Mesangial cell (primary cell): ENCODE data around the gene HYPK. TPM values are rescaled to one million over a fixed set of nuclear protein-coding genes. Genes with fewer than 3 reads are reported as not detected.

ENCODE experiments used
- total RNA-seq: library from RNA; depleted of rRNA; stranded (reverse); fragments of >200 nt; gene quantifications from 2 replicates; pipeline ENCODE4 v1.2.3, GENCODE V29; 2015

Gene HYPK, protein sequence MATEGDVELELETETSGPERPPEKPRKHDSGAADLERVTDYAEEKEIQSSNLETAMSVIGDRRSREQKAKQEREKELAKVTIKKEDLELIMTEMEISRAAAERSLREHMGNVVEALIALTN
- total RNA-seq = 2.3 and 14.7 TPM in 2 replicates

GRCh38 chr15:43800286-43801141 is at the start of gene HYPK:
Gene HYPK, plus strand, starts transcription at chr15:43800599. Its CDS starts 24 bp downstream, at chr15:43800623.

DNA sequence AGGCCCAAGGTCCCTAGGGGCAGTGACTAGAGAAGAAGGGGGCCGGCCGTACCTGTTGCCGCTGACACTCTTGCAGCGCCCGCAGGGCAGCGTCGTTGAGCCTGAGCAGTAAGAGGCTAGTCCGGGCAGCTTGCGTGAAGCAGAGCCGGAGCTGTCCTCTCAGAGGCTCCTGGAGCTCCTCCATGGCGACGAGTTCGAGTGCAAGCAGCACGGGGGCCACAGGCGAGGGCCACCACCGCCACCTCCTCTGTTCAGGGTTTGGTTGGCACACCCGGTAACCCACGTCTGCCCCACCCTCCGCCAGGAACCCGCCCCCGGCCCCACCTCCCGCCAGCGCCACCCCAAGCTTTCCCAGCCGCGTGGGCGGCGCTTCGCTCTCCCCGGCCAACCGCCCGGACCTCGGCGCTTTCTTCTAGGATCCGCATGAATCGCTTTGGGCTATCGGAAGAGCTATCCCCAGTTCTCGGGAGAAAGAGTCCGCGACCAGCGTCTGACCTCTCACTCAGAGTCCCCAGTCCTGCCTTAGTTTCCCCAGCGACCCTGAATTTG is 23.6 kb upstream of the HYPK start, which contains the start of gene ELL3:
Gene ELL3, minus strand, starts transcription at position 249 of the 549 bp plus-strand sequence. Its CDS starts 65 bp downstream, at position 184.

DNA sequence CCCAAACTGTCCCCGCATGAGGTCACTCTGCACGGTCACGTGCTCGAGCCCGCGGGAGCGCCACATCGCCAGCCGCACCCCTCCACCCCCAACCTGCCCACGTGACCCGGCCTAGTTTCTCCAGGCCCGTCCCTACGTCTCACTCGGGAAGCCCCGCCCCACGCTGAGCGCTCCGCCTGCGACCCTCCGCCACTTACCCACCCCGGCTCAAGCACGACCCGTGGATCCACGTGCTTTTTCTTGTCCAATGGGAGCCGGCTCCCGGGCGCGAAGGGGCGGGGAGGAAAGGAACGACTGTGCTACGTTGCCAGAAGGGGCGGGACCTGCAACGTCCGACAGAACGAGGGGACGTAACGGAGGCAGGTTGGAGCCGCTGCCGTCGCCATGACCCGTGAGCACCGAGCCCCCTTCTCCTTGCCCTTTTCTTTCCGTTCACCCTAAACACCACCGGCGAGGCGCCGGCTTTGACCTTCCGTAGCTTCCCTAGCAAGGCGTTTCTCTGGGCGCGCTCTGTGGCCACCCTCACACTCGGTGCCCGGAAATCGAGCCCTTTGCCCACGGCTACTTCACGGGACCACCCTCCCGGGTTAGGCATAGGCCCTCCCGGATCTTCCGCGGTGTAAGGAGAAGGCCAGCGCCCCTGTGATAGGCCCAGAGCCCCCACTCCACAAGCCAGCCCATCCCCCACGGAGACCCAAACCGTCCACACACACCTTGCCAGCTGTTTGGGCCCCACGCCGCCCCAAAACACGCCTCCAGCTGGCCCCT is 8.2 kb upstream of the HYPK start, which contains the start of gene SERF2:
Gene SERF2, plus strand, starts transcription at position 328 of the 768 bp plus-strand sequence. Its CDS starts 57 bp downstream, at position 385.

GRCh38 chr15:43799945-43800285 is 484 bp upstream of the HYPK start, which contains the start of gene SERINC4:
Gene SERINC4, minus strand, starts transcription at chr15:43800220. Its CDS starts 234 bp downstream, at chr15:43799986.

DNA sequence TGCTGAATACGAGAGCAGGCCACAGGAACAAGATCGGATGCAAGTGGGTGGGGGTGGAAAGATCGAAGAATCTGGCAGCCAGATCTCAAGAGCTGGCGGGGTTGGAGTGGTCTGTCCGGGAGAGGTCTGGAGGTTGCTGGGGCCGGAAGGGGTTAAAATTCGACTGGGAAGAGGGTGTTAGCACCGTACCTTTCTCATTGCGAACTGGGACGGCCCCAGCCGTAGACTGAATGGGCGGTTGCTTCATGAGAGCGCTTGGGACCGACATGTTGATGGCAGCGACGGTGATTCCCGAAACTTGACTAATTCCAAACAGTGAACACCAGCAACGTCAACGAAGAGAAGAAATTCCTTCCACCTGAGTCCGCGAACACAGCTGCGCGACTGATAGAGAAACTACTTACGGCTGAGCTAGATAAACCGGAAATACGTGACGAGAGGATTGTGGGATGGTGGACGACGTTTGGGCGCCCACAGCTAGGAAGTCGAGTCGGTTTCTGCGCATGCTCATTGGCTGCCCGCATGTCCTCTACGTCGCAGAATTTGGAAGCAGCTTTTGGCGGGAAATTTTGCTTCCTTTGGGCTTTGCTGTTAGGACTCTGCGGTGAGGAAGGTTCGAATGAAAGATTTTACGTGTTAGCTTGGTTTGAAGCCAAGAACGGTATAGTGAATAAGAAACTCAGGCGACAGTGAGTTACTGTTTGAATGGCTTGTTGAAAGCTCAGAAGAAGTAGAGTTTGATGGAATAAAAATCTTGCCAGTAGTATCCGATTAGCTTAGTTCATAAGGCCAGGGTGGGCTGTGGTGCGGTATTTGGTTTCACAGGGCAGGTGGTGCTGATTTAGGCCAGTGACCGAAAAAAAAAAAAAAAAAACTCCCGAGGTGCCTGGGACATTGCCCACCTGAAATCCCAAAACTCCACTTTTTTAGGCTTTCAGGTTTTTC is 24.2 kb downstream of the HYPK start, which contains the start of gene MFAP1:
Gene MFAP1, minus strand, starts transcription at position 389 of the 945 bp plus-strand sequence. Its CDS starts 121 bp downstream, at position 268.

DNA sequence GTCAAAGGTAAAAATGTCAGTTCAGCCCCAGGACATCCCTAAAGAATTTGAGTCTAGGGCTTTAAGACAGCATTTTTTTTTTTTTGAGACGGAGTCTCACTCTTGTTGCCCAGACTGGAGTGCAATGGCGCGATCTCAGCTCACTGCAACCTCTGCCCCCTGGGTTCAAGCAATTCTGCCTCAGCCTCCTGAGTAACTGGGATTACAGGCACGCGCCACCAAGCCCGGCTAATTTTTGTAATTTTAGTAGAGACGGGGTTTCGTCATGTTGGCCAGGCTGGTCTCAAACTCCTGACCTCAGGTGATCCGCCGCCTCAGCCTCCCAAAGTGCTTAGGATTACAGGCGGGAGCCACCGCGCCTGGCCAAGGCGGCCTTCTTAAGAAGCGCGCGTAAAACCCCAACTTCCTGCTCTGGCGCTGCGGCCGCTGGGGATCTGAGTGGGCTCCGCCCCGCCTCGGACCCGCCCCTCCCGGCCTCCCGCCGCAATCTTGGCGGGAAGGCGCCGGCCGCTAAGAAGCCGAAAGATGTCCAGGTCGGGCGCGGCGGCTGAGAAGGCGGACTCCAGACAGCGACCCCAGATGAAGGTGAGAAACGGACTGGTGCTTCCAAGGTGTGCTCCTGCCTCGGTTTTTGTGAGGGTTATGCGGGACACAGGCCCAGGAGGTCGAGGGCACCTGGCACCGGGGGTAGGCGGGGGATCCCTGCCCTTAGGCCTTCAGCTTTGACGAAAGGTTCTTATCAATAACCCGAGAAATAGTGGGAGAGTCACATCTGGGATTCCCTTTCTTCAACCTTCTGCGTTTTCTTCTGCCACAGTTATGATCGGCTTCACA is 26.3 kb downstream of the HYPK start, which contains the start of gene WDR76:
Gene WDR76, plus strand, starts transcription at position 495 of the 834 bp plus-strand sequence. Its CDS starts 31 bp downstream, at position 526.

Other genes starting within 250 kb of the HYPK start
- gene PPIP5K1, start 210.4 kb upstream of the HYPK start, total RNA-seq = 14.6 and 27.9 TPM in 2 replicates
- 0.89 TPM in 1 of 2 replicates, not detected in the other for gene CKMT1B, start 206.6 kb upstream of the HYPK start, total RNA-seq
- not detected in 2 replicates for gene STRC, start 181.8 kb upstream of the HYPK start, total RNA-seq
- 0.25 and 0.33 TPM in 2 replicates for gene CATSPER2, start 151.8 kb upstream of the HYPK start, total RNA-seq
- 0.63 TPM in 1 of 2 replicates, not detected in the other for gene CKMT1A, start 106.7 kb upstream of the HYPK start, total RNA-seq
- gene PDIA3, start 54.2 kb upstream of the HYPK start, total RNA-seq = 138 and 196 TPM in 2 replicates
- 1.8 and 3.0 TPM in 2 replicates for gene ELL3, start 23.6 kb upstream of the HYPK start, total RNA-seq
- 666 and 979 TPM in 2 replicates for gene SERF2, start 8.3 kb upstream of the HYPK start, total RNA-seq
- not detected in 2 replicates for gene SERINC4, start 379 bp upstream of the HYPK start, total RNA-seq
- 10.1 and 10.6 TPM in 2 replicates for gene MFAP1, start 24.1 kb downstream of the HYPK start, total RNA-seq
- gene WDR76, start 26.4 kb downstream of the HYPK start, total RNA-seq = 2.9 and 16.5 TPM in 2 replicates